HG02763 (cell line): ENCODE data around the gene REPS2.

Source experiments
- ATAC-seq: cut with Tn5 transposase; IDR thresholded peaks from one replicate; pipeline ENCODE4 v1.9.1; 2021; ENCODE audit warnings: mild to moderate bottlenecking, moderate library complexity; ENCODE audit not compliant: unreplicated experiment

The REPS2 gene

GRCh38 chrX:16946361-16946964 is at the start of gene REPS2:
TSS of gene REPS2 (plus strand) at chrX:16946658. CDS start at chrX:16946862, 204 bp downstream.
- ATAC-seq = peak; percentile 92

- no peak for ATAC-seq
Measured at GRCh38 chrX:16897445-16897844, 49.0 kb upstream of the REPS2 start.

DNA sequence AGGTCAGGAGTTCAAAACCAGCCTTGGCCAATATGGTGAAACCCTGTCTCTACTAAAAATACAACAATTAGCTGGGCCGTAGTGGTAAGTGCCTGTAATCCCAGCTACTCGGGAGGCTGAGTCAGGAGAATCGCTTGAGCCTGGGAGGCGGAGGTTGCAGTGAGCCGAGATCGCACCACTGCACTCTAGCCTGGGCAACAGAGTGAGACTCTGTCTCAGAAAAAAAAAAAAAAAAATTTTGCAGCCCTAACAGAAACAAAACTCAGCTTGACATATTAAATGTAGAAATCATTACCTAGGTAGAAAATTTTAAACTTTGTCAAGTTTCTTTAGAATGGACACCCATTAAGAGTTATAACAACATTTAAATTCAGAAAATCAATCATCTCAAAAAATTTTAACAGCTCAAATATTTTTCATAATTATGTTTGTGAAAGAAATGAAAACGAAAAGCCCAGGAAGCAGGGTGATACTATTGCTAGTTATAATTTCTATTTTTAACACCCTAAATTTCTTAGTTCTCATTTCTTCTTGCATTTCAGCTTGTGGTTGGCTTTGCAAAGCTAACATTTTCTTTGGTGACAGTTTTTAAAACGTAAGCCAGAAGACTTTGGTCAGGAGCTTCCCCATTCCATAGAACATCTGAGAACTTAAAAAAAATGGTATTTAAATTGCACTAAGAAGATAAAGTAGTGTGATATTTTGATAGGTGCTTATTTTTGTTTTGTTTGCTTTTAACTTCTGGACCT is 43.0 kb upstream of the REPS2 start:
- no peak for ATAC-seq

DNA sequence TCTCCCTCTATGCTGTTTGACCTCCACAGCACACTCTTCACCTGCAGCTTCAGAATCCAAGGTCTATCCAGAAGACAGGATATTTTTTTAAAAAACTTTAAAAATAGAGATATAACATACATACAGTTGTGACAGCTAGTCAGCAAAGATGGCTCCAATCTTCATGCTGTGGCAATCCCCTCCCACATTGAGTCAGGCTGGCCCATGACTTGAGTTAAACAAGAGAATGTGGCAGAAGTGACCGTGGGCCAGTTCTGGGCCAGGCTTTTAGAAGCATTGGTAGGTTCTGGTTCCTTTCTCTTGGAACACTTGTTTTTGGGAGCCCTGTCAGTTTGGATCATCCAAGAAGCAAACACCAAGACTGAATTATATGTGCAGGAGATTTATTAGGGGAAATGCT is 36.1 kb upstream of the REPS2 start:
- no peak for ATAC-seq

- no peak for ATAC-seq
Measured at GRCh38 chrX:16914058-16914457, 32.4 kb upstream of the REPS2 start.

DNA sequence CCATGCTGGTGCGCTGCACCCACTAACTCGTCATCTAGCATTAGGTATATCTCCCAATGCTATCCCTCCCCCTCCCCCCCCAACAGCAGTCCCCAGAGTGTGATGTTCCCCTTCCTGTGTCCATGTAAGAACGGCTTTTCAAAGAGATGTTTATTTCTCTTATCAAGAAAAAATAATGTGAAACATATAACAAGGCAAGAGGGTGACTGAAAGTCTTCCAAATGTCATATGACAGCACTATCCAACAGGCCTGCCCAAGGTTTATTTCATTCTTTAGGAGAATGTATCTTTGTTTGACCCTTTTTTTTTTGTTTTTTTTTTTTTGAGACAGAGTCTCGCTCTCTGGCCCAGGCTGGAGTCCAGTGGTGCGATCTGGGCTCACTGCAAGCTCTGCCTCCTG is 29.9 kb upstream of the REPS2 start:
- no peak for ATAC-seq

DNA sequence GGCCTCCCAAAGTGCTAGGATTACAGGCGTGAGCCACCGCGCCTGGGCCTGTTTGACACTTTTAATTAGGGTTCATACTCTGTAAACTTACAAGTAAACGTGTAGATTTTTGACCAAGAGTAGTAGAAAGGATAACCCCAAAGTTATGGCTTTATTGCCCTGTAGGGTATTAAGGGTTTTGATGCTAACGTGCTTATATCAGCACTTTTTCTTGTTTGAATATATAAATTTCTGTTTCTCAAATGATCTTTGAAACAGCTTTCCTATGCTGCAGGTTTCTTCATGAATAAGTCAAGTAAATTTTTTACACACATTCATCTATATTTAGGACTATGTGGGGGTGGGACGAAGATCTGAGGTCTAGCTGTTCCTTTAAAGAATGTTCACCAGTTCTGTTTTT is 29.3 kb upstream of the REPS2 start:
- no peak for ATAC-seq

DNA sequence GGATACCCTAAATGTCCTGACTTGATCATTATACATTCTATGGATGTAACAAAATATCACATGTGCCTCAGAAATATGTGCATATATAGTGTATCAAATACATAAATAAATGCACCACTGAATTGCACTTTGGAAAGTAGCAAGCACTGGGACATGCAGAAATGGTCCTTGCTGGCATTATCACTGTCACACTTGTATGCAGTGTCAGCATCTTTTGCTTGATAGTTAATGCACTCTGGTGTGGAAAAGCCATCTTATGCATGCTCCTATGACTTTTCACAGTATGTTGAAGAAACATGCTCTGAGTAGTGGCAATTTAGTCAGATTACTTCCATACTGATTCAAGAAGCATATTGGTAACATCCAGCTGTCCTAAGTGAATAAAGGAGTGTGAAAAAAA is 27.5 kb upstream of the REPS2 start:
- ATAC-seq = no peak

DNA sequence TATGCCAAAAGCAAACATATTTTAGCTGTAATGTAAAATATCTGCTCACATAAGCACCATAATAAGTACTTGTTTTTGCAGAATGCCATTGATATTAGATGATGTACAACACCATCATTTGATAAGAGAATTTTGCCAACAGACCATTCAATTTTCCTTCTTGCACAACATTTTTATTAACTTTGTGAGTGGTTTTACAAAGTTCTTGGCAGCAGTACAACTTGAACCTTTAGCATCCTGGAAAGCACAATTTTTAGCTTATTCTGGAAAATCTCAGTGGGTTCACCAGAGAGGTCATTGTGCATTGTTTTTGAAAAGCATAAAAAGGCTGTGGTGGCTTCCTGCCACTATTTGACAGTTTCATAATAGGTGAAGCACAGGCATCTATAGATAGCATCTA is 26.4 kb upstream of the REPS2 start:
- ATAC-seq = no peak

GRCh38 chrX:16923157-16923556 is 23.3 kb upstream of the REPS2 start:
- ATAC-seq = no peak

GRCh38 chrX:16924631-16925480 is 21.6 kb upstream of the REPS2 start:
- ATAC-seq = no peak

GRCh38 chrX:16930392-16930791 is 16.1 kb upstream of the REPS2 start:
- no peak for ATAC-seq

- ATAC-seq = no peak
Measured at GRCh38 chrX:16931371-16931770, 15.1 kb upstream of the REPS2 start.

DNA sequence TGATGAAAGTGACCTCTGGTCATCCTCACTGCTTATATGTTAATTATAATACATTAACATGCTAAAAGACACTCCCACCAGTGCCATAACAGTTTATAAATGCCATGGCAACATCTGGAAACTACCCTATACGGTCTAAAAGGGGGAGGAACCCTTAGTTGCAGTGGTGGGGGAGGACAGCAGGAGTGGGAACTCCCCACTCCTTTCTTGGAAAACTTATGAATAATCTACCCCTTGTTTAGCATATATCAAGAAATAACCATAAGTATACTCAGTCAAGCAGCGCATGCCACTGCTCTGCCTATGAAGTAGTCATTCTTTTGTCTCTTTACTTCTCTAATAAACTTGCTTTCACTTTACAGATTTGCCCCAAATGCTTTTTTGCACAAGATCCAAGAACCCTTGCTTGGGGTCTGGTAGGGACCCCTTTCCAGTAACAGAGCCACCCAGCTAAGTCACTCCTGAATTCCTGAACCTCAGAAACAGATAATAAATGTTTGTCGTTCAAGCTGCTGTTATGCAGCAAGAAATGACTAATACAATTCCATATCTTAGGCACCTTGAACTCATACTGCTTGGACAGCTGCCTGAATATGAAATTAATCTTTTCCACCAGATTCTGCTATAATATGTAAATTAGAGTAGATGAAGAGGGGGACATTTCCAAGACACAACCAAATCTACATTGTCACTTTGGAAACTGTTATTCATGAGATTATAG is 14.4 kb upstream of the REPS2 start:
- no peak for ATAC-seq

- no peak for ATAC-seq
Measured at GRCh38 chrX:16934185-16934584, 12.3 kb upstream of the REPS2 start.

- ATAC-seq = peak; percentile 19
Measured at GRCh38 chrX:16946971-16947562, 609 bp downstream of the REPS2 start.

DNA sequence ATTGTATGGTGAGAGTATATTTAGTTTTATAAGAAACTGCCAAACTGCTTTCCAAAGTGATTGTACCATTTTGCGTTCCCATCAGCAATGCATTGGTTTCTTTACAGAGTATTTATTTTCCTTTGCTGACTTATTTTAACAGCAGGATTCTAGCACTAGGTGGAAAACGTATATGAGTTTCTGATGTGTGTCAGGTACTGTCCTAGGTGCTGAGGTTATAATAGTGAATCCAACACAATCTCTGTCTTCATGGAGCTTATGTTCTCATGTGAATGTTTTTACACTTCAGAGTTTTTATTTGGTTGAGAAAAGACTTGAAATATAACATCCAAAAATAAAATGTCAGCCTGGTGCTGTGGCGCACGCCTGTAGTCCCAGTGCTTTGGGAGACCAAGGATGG is 4.0 kb downstream of the REPS2 start:
- ATAC-seq = no peak

- ATAC-seq = no peak
Measured at GRCh38 chrX:16953606-16954211, 7.3 kb downstream of the REPS2 start.

DNA sequence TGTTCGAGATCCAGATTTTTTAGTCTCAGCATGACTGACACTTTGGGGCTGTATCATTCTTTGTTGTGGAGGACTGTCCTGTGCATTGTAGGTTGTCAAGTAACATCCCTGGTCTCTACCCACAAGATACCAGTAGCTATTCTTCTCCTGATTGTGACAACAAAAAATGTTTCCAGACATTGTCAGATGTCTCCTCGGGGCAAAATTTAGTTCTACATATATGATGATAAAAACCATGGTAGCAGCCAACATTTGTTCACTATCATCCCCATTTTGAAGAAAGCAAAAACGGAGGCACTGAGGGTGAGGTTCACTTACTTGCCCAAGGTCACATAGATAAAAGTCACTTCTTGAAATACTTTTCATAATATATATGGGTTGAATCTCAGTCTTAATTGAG is 11.3 kb downstream of the REPS2 start:
- no peak for ATAC-seq

GRCh38 chrX:16958356-16958755 is 11.9 kb downstream of the REPS2 start:
- ATAC-seq = no peak
